ENCODE measurements around the gene TERT.

Gene TERT

DNA sequence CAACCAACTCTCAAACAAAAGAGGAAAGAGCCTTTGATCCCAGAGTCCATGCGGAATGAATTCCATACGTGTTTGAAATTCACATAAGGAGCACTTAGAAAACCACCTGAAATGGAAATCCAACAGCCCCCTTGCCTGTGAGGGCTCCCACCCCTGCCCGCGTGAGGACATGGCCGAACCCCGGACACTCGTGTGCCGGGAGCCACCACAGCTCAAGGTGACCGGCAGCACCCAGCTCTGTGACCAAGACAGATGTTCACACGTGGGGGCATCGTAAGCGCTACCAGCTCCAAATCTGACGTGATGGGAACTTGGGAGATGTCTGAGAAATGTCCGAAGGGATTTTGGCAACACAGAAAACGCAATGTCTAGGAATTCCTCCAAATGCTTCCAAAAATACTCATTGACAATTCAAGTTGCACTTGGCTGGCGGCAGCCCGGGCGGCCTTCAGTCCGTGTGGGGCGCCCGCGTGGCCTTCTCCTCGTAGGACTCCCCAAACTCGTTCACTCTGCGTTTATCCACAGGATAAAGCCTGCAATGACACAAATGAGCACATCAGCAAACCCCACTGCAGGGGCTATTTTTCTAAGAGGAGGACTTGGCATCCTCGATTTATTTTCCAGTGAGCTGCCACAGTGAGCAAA, 23.2 kb upstream of the TERT start:
- no peak for DNase-seq

DNA sequence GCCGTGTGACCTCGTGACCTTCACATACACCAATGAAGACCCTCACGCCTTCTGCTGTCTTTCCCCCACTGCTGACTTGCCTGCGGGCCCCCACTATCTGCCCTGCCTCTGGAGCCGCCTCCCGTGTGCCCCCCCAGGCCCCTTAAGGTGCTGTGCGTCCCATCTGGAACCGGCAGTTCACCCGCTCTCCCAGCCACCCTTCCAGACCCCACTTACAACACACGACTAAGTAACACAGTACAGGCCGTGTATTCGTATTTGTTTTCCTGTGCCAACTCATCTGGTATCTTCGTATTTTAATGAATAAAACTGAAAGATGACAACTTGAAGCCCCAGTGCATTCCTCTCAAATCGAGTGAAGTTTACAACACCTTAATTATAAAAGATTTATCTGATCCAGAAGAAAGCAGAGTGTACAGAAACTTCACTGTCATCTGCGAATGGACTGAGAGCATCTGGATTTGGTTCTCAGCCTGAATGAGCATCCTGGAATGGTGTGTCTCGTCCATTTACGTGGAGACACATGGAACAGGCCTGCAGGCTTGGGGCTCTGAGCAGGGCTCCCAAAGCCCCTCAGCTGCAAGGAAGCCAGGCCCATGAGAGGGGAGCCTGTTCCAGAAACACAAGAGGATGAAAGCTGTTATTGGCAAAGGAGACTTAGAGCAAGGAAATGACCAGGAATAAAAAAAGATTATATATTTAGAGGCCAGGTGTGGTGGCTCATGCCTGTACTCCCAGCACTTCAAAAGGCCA, 21.9 kb upstream of the TERT start:
- no peak for DNase-seq

GRCh38 chr5:1315709-1316587, 21.1 kb upstream of the TERT start:
- no peak for DNase-seq

DNA sequence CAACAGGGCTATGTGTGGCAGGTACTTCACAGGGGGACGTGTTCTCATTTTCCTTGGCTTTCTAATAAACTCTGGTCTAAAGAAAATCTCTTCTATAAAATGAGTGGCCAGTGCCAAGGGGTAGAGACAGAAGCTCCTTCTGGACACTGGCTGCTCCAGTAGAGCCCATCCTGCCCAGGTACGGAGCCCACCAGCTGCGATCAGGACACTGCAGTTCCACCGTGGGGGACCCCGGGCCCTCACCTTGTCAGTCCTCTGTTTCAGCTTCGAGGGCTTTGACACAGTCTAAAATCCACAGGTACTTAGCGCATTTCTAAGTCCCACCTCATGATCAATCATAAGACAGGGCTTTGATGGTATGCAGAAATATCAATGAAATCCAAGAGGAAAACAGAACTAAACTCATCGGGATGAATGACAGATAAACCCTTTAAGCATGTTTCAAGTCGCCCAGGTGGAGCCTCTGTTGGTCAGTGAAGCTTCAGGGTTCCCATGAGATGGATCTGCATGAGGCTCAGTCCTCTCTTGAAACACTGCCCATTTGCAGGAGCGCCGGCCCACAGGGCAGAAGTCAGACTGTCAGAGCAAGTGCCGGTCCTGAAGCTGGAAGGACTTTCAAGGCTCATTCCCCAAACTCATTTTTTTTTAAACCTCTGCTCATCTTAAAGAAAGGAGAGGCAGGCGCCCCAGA, 20.3 kb upstream of the TERT start:
- no peak for DNase-seq

DNA sequence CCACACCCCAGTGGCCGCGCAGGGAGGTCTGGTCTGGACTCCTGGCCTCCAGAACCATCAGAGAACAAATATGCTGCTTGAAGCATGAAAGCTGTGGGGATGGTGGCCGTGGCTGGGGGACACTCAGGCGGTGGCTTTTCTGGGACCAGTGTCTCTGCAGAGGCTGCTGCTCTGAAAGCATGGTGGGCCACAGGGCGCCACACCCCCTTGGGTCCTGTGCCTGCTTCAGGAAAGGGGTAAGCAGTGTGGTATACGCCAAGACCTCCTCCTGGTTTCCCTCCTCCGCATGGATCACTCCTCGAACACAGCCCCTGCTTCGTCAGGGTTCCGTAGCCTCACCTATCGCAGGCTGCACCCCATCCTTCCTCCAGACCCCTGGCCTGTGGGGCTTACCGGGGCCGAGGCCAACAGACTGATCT, 19.7 kb upstream of the TERT start:
- DNase-seq = no peak

DNA sequence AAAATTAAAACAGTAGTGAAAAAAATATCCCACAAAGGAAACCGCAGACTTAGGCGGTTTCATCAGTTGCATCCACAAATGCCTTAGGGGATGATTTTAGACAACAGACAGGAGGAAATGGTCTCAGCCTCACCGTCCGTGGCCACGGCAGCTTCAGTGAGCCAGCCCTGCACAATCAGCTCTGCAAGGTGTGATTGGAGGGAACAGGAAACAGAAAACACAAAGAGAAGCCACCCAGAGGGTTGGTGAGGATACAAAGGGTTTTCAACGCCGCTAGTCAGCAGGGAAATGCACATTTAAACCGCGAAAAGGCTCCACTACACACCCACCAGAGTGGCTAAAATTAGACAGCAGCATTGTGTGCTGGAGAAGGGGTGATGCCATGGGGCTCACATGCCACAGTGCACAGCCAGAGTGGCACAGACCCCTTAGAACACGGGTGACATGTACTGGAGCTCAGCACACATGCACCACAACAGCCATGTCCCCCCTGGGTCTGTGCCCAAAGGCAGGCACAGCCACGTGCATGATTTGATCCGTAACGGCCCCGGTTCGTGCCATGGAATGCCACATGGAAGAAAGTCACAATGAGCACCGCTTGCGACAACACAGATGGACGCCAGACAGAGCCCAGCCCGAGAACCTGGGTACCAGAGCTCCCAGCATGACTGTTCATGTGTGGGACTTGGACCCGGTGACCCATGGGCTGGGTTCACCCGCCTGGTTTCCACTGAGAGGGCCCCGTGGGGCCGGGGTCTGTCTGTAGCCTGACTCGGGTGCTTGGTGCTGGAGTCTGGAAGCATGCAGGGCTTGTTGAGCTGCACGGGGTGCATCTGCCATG, 18.3 kb upstream of the TERT start:
- DNase-seq = no peak

DNA sequence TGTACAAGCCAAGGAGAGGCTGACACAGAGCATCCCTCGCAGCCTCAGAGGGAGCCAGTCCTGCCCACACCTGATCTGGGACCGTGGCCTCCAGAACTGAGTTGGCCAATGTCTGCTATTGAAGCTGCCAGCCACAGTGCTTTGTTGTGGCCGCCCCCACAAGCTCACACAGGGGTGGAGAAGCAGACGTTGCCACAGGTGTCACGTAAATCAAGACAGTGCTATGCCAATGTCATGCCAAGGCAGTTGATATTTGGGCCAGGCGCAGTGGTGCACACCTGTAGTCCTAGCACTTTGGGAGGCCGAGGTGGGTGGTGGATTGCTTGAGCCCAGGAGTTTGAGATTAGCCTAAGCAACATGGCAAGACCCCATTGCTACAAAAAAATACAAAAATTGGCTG, 17.3 kb upstream of the TERT start:
- no peak for DNase-seq

- DNase-seq = no peak
Measured at GRCh38 chr5:1311439-1312055, 16.7 kb upstream of the TERT start.

GRCh38 chr5:1310118-1310517, 15.2 kb upstream of the TERT start:
- DNase-seq = no peak

DNA sequence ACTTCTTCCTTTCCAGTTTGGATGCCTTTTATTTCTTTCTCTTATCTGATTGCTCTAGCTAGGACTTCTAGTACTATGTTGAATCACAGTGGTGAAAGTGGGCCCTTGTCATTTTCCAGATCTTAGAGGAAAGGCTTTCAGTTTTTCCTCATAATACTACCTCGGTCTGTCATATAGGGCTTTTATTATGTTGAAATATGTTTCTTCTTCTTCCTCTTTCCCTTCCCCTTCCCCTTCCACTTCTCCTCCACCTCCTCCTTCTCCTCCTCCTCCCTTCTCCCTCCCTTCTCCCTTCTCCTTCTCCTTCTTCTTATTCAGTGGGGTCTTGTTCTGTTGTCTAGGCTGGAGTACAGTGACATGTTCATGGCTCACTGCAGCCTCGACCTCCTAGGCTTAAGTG, 9.2 kb upstream of the TERT start:
- DNase-seq = no peak

DNA sequence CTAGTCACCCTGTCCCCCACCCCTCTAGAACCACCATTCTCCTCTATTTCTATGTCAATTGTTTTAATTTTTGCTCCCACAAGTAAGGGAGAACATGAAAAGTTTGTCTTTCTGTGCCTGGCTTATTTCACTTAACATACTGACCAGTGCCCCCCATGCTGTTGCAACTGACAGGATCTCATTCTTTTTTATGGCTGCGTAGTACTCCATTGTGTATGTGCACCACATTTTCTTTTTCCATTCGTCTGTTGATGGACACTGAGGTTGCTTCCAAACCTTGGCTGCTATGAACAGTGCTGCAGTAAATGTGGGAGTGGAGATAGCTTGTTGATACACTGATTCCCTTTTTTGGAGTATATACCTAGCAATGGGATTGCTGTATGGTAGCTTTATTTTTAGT, 7.4 kb upstream of the TERT start:
- no peak for DNase-seq

DNA sequence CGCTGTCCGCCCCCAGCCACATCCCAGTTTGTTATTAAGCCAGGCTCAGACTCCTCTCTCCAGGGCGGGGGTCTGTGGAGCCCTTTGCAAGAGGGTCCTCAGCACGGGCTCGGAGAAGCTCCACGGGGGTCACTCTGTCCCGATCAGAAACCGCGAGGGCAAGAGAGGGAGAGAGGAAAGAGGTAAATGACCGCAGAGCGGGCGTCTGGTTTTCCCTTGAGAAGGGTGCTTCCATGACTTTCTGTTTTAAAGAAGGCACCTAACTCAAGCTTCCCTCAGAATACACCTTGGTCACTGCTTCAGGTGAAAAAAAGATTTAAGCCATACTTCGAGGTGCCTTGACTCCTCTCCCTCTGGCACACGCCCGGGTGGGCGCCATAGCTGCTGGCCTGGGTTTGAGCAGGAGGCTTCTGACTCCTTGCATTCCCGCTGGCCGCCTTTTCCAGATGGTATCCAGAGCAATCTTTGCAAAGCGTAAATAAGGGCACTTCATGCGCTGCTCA, 5.8 kb upstream of the TERT start:
- no peak for DNase-seq

GRCh38 chr5:1299961-1300360, 5.1 kb upstream of the TERT start:
- no peak for DNase-seq

GRCh38 chr5:1299511-1299850, 4.6 kb upstream of the TERT start:
- DNase-seq = no peak

- DNase-seq = no peak
Measured at GRCh38 chr5:1298723-1299510, 4.0 kb upstream of the TERT start.

GRCh38 chr5:1298067-1298551, 3.2 kb upstream of the TERT start:
- DNase-seq = no peak

DNA sequence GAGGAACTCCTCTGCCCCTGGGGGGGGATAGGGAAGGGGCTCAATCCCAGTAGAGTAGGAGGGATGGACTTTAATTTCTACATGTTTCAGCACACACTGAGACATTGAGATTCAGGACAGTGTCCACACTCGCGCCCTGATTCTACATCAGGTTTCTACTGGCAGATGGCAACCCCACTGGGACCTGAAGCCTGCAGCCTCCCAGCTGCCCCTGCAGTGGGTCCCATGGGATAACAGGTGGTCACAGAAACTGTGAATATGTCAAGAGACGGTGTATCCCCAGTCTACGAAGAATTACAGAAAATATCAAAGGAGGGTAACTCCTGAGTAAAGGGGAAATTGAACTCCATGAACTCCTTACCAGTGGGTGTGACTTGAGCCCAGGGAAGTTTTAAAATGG, 2.4 kb upstream of the TERT start:
- DNase-seq = no peak

DNA sequence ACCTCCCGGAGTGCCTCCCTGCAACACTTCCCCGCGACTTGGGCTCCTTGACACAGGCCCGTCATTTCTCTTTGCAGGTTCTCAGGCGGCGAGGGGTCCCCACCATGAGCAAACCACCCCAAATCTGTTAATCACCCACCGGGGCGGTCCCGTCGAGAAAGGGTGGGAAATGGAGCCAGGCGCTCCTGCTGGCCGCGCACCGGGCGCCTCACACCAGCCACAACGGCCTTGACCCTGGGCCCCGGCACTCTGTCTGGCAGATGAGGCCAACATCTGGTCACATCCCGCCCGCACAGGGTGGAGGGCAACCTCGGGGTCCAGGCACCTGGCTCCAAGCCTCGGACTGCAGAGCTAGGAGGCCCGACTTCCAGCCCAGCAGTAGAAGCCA, 776 bp upstream of the TERT start:
- no peak for DNase-seq

- DNase-seq = no peak
Measured at GRCh38 chr5:1294206-1294834, 548 bp downstream of the TERT start.
